OCI-LY7 (cell line): ENCODE measurements around the gene NCKAP5. TPM values are rescaled to one million over a fixed set of nuclear protein-coding genes. Genes with fewer than 3 reads are reported as not detected.

Source experiments
- BruUV-seq: library from RNA; stranded (reverse); fragments of 400-500 nt; replicated peaks from 2 replicates; lab custom pipeline; 2021; lab: Mats Ljungman, UMichigan
- CTCF ChIA-PET: fragments of 300-600 bp; sonication (Branson Sonifier 250); formaldehyde crosslinking; loops from one replicate; lab custom pipeline; 2022; ENCODE audit warnings: antibody characterized with exemption; ENCODE audit not compliant: unreplicated experiment; lab: Charles Lee
- POLR2A ChIA-PET: fragments of 300-600 bp; sonication (Branson Sonifier 250); formaldehyde crosslinking; loops from one replicate; lab custom pipeline; 2022; ENCODE audit warnings: antibody characterized with exemption; lab: Charles Lee
- DNase-seq: peaks from one replicate; pipeline ENCODE4 v3.0.0-alpha.2; 2015; ENCODE audit warnings: low spot score
- H2AFZ ChIP-seq: fragments of 200-600 bp; sonication (generic), shearing (Covaris generic); 2 replicates; pipeline ENCODE4 v1.6.1; 2014; ENCODE audit warnings: mild to moderate bottlenecking, antibody characterized with exemption, low read length, moderate library complexity
- H3K27ac ChIP-seq: fragments of 200-600 bp; sonication (generic); 2 replicates; pipeline ENCODE4 v1.5.1; 2014; ENCODE audit warnings: mixed run types, low read depth, mild to moderate bottlenecking, moderate library complexity, low read length, inconsistent platforms; ENCODE audit not compliant: poor library complexity, severe bottlenecking
- H3K36me3 ChIP-seq: fragments of 200-600 bp; sonication (generic); 2 replicates; pipeline ENCODE4 v1.6.1; 2014; ENCODE audit warnings: mild to moderate bottlenecking, antibody characterized with exemption, low read length, moderate library complexity, mixed read lengths; ENCODE audit not compliant: insufficient read depth
- H3K4me1 ChIP-seq: fragments of 200-600 bp; sonication (generic); 2 replicates; pipeline ENCODE4 v1.5.1; 2014; ENCODE audit warnings: mild to moderate bottlenecking, low read length; ENCODE audit not compliant: insufficient read depth, poor library complexity, severe bottlenecking
- H3K4me2 ChIP-seq: fragments of 200-600 bp; sonication (generic); 2 replicates; pipeline ENCODE4 v1.6.1; 2014; ENCODE audit warnings: mild to moderate bottlenecking, low read length
- H3K4me3 ChIP-seq: fragments of 200-600 bp; sonication (generic); 2 replicates; pipeline ENCODE4 v1.5.1; 2014; ENCODE audit warnings: mild to moderate bottlenecking, low read depth, low read length; ENCODE audit not compliant: poor library complexity, severe bottlenecking
- H3K79me2 ChIP-seq: fragments of 200-600 bp; sonication (generic); 2 replicates; pipeline ENCODE4 v1.6.1; 2016; ENCODE audit warnings: low read depth, mild to moderate bottlenecking, low read length, moderate library complexity, mixed read lengths; ENCODE audit not compliant: insufficient read depth
- H3K9me2 ChIP-seq: fragments of 200-600 bp; sonication (generic); 2 replicates; pipeline ENCODE4 v1.6.1; 2016; ENCODE audit warnings: mild to moderate bottlenecking, low read length, mixed read lengths; ENCODE audit not compliant: insufficient read depth
- H3K9me3 ChIP-seq: fragments of 200-600 bp; sonication (generic); 2 replicates; pipeline ENCODE4 v1.6.1; 2014; ENCODE audit warnings: mild to moderate bottlenecking, mixed run types, low read length, mixed read lengths
- H4K20me1 ChIP-seq: fragments of 200-600 bp; sonication (generic); 2 replicates; pipeline ENCODE4 v1.6.1; 2014; ENCODE audit warnings: mild to moderate bottlenecking, antibody characterized with exemption, low read length, moderate library complexity, mixed read lengths; ENCODE audit not compliant: insufficient read depth
- EZH2phosphoT487 ChIP-seq: fragments of 200-600 bp; sonication (generic); IDR thresholded peaks from 2 replicates; pipeline ENCODE4 v1.6.1; 2018; ENCODE audit warnings: low read depth, borderline replicate concordance, mild to moderate bottlenecking, mixed run types, antibody characterized with exemption, low read length, moderate library complexity, mixed read lengths
- intact Hi-C: fragments of 100-400 bp; cut with micrococcal nuclease; formaldehyde crosslinking; loops from one replicate; pipeline ENCODE4 v1.10.0; 2022; ENCODE audit not compliant: unreplicated experiment
- total RNA-seq, 2 experiments: library from RNA; depleted of rRNA in 1 of 2; stranded (reverse); fragments of >200 nt in 1 of 2; shearing (Covaris generic) in 1 of 2; gene quantifications; 2 replicates each; pipeline ENCODE4 v1.2.3, GENCODE V29; 2014 to 2022
- TF ChIP-seq, protein P1 (sequence below): fragments of 200-600 bp; sonication (generic); conservative IDR thresholded peaks from 2 replicates; pipeline ENCODE4 v1.5.1; 2014; ENCODE audit warnings: mild to moderate bottlenecking, antibody characterized with exemption, low read length, moderate library complexity, mixed read lengths

Gene NCKAP5
- total RNA-seq, 2 experiments from 2014 or later: not detected

DNA sequence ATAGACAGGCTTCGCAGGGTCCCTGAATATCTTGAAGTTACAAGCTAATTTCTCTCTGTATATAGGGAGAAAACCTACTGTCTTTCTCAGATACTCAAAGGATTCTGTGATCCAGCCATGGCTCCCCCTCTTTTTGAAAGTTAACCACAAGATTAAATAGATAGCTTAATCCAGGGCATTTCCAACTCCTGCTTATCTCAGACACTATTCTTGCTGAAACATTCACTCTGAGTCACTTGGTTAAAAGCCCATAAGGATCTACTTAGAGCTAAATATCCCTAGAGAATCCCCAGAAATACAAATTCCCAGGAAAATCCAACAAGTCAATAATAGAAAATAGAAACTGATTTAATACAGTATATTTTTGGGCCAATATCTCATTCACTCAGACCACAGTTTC, 719.1 kb downstream of the NCKAP5 start:
- ChIA-PET CTCF (no interaction called here), POLR2A (interaction anchor here (0.6 to 1.0 kb wide), 3 partner anchors 8 to 444 kb away, joined by 3 read pairs; no protein-coding TSS in a partner anchor)
- Histone ChIP-seq H3K4me2 (no peak overlapping the region), H3K79me2 (no peaks in the 10 kb centered on the region), H3K9me2 (no peaks in the 10 kb centered on the region), H3K9me3 (no peaks in the 10 kb centered on the region), H4K20me1 (no peaks in the 10 kb centered on the region), H3K4me1 (no peaks in the 10 kb centered on the region), H3K36me3 (no peaks in the 10 kb centered on the region), H3K27ac (no peak overlapping the region), H3K4me3 (no peak overlapping the region), H2AFZ (no peak overlapping the region)
- intact Hi-C loops: no loop called here
- no TSS peak for BruUV-seq
- DNase-seq: no peak
- TF ChIP-seq, protein P1, sequence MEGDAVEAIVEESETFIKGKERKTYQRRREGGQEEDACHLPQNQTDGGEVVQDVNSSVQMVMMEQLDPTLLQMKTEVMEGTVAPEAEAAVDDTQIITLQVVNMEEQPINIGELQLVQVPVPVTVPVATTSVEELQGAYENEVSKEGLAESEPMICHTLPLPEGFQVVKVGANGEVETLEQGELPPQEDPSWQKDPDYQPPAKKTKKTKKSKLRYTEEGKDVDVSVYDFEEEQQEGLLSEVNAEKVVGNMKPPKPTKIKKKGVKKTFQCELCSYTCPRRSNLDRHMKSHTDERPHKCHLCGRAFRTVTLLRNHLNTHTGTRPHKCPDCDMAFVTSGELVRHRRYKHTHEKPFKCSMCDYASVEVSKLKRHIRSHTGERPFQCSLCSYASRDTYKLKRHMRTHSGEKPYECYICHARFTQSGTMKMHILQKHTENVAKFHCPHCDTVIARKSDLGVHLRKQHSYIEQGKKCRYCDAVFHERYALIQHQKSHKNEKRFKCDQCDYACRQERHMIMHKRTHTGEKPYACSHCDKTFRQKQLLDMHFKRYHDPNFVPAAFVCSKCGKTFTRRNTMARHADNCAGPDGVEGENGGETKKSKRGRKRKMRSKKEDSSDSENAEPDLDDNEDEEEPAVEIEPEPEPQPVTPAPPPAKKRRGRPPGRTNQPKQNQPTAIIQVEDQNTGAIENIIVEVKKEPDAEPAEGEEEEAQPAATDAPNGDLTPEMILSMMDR: no peak
- TF ChIP-seq EZH2phosphoT487: no peak

DNA sequence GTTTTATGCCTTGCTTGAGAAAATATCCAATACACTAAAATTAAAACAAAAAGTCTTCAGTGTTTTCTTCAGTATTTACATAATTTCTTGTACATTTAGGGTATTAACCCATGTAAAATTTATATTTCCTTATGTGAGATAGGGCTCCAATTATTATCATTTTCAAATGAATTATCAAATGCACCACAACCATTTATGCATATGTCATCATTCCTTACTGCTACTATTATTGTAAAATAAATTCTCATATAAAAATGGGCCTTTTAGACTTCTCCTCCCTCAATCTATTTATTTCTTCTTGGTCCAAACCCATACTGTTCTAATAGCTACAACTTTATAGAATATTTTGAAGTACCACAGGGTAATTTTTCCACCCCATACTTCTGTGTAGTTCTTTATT, 722.9 kb downstream of the NCKAP5 start:
- CTCF ChIA-PET: no interaction called here
- Histone ChIP-seq H3K9me3 (no peaks in the 10 kb centered on the region), H3K4me2 (no peak overlapping the region), H3K36me3 (no peaks in the 10 kb centered on the region), H3K4me3 (no peak overlapping the region), H4K20me1 (no peaks in the 10 kb centered on the region), H3K27ac (no peak overlapping the region), H2AFZ (no peak overlapping the region), H3K9me2 (no peaks in the 10 kb centered on the region), H3K79me2 (no peaks in the 10 kb centered on the region), H3K4me1 (no peaks in the 10 kb centered on the region)
- DNase-seq: no peak
- TF ChIP-seq, protein P1: no peak
- no peak for TF ChIP-seq EZH2phosphoT487
- POLR2A ChIA-PET: no interaction called here
- intact Hi-C loops: no loop called here
- no TSS peak for BruUV-seq

DNA sequence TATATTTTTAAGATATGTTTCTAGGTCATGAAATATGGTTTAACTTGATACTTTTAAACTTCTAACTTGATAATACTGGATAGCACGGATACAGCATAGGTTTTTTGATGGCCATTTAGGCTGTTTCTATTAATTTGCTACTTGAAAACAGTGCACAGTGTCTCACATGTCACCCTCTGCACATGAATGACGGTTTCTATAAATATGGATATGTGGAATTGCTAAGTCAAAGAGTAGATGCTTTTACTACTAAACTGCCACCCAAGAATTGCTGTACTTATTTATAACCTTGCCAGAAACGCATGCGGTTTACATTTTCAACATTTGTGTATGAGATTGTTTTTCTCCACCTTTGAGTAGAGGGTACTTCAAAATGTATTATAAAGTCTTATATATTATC, 723.7 kb downstream of the NCKAP5 start:
- no peaks in the 10 kb centered on the region for H3K36me3 ChIP-seq
- H2AFZ ChIP-seq: no peak overlapping the region
- H3K4me2 ChIP-seq: no peak overlapping the region
- ChIA-PET CTCF (no interaction called here), POLR2A (no interaction called here)
- H3K9me2 ChIP-seq: no peaks in the 10 kb centered on the region
- intact Hi-C loops: no loop called here
- H3K4me3 ChIP-seq: no peak overlapping the region
- H3K79me2 ChIP-seq: no peaks in the 10 kb centered on the region
- no TSS peak for BruUV-seq
- no peak for DNase-seq
- TF ChIP-seq, protein P1: no peak
- TF ChIP-seq EZH2phosphoT487: no peak
- H4K20me1 ChIP-seq: no peaks in the 10 kb centered on the region
- H3K4me1 ChIP-seq: no peaks in the 10 kb centered on the region
- no peaks in the 10 kb centered on the region for H3K9me3 ChIP-seq
- no peak overlapping the region for H3K27ac ChIP-seq
